NT2/D1 (cell line): ENCODE data around the gene ROPN1B.
"Not testable (repeated sequence)": the region's sequence is repeated elsewhere in the genome, so short reads cannot be mapped to it uniquely, and the experiment has no call there.

Source experiments
- YY1 ChIP-seq: IDR thresholded peaks from 2 replicates; pipeline ENCODE4 v1.6.1; 2011; ENCODE audit not compliant: insufficient read length, insufficient read depth
- ZNF274 ChIP-seq: IDR thresholded peaks from 2 replicates; pipeline ENCODE4 v1.6.1; 2011; ENCODE audit warnings: mild to moderate bottlenecking, low read depth, low read length

DNA sequence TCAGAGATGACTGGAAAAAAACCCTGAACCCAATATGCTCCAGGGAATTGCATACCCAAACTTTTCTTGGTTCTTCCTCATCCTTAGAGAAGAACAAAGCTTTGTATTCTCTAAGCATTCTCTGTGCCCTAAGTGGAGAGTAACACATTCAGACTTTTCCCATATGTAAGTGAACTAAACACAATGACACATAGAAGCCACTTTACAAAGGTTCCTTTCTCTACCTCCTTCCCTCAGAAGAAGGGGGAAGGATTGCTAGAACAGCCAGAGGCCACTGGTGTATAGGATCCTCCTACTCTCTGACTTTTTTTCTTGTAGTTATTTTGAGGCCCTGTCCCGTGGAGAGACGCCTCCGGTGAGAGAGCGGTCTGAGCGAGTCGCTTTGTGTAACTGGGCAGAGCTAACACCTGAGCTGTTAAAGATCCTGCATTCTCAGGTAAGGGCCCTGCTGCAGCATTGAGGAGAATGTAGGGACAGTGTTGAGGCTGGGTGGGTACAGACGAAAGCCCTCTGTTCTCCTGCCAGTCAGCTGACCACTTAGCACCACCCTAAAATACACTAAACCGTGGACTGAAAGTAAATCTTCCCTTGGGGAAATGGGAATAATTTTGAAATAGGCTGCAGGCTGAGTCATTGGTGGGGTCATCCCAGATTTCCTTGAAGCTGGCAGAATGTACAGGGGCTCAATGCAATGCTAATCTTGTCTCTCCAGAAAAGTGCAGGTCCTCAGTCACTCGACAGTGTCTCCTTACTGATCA, 6.4 kb downstream of the ROPN1B start:
- TF ChIP-seq YY1, ZNF274: not testable (repeated sequence)
